PC-9 (cell line): Measurements from ENCODE around the gene WEE2.

Source experiments
- CTCF ChIP-seq: fragments of 200-600 bp; sonication (generic); conservative IDR thresholded peaks from 2 replicates; pipeline ENCODE4 v1.6.1; 2017; ENCODE audit warnings: mixed run types, antibody characterized with exemption, mild to moderate bottlenecking, moderate library complexity
- EZH2 ChIP-seq: fragments of 200-600 bp; sonication (generic); IDR thresholded peaks from 2 replicates; pipeline ENCODE4 v1.8.0; 2017; ENCODE audit warnings: antibody characterized with exemption, low read depth

GRCh38 chr7:141668853-141669252 lies 39.3 kb upstream of the WEE2 start:
- no peak for TF ChIP-seq EZH2
- no peak for TF ChIP-seq CTCF
